ENCODE results near the gene TM6SF1. TPM values are rescaled to one million over a fixed set of nuclear protein-coding genes. Genes with fewer than 3 reads are reported as not detected.

Gene TM6SF1
- polyA plus RNA-seq, 1 donor from 2014 or later: 0.16 TPM

GRCh38 chr15:83163032-83163431 is 55.6 kb downstream of the TM6SF1 start:
- H3K36me3 ChIP-seq (ENCODE audit: insufficient read depth, low read length): peaks cover 21% of the 10 kb centered on the region
- H3K79me2 ChIP-seq (replicated peaks; ENCODE audit: insufficient read depth, low read length): peaks cover 62% of the 10 kb centered on the region
- H2AFZ ChIP-seq (ENCODE audit: low read depth, low read length): no peak overlapping the region

GRCh38 chr15:83164111-83164770 is 56.8 kb downstream of the TM6SF1 start:
- Histone ChIP-seq H3K9ac (ENCODE audit: low read length) (no peak overlapping the region), H2AFZ (ENCODE audit: low read depth, low read length) (no peak overlapping the region), H3K27ac (ENCODE audit: low read length) (no peak overlapping the region), H3K4me3 (ENCODE audit: low read length) (no peak overlapping the region), H3F3A (ENCODE audit: insufficient read depth, low read length, poor library complexity, severe bottlenecking) (peaks cover 3% of the 10 kb centered on the region), H3K36me3 (ENCODE audit: insufficient read depth, low read length) (peaks cover 21% of the 10 kb centered on the region), H3K9me3 (ENCODE audit: low read length) (no peaks in the 10 kb centered on the region), H3K9me2 (ENCODE audit: insufficient read depth, low read length) (no peaks in the 10 kb centered on the region), H3K4me2 (ENCODE audit: low read length) (no peak overlapping the region), H3K27me3 (ENCODE audit: insufficient read depth, low read depth, low read length) (no peaks in the 10 kb centered on the region), H3K79me2 (replicated peaks; ENCODE audit: insufficient read depth, low read length) (peaks cover 66% of the 10 kb centered on the region), H4K20me1 (ENCODE audit: insufficient read depth) (no peaks in the 10 kb centered on the region)
- TF ChIP-seq TAF1 (IDR thresholded peaks at IDR 0.05; ENCODE audit: low read depth) (no peak), MXI1 (conservative IDR thresholded peaks at IDR 0.05; ENCODE audit: poor library complexity, severe bottlenecking) (no peak), SMC3 (conservative IDR thresholded peaks at IDR 0.05; ENCODE audit: poor library complexity) (no peak), EZH2 (IDR thresholded peaks at IDR 0.05; ENCODE audit: borderline replicate concordance, insufficient read depth, low read length, poor library complexity, severe bottlenecking) (no peak), POLR2AphosphoS5 (IDR thresholded peaks at IDR 0.05) (no peak), REST (IDR thresholded peaks at IDR 0.05; ENCODE audit: borderline replicate concordance) (no peak), RAD21 (conservative IDR thresholded peaks at IDR 0.05) (no peak), EP300 (conservative IDR thresholded peaks at IDR 0.05; ENCODE audit: poor library complexity, severe bottlenecking) (no peak), CTCF (IDR thresholded peaks at IDR 0.05; ENCODE audit: poor library complexity, severe bottlenecking) (no peak)

More at GRCh38 chr15:83163032-83163431, 55.6 kb downstream of the TM6SF1 start:
- no peaks in the 10 kb centered on the region for H3K27me3 ChIP-seq (ENCODE audit: insufficient read depth, low read depth, low read length)
- no peaks in the 10 kb centered on the region for H4K20me1 ChIP-seq (ENCODE audit: insufficient read depth)
- H3K4me3 ChIP-seq (ENCODE audit: low read length): no peak overlapping the region
- H3K9ac ChIP-seq (ENCODE audit: low read length): no peak overlapping the region
- H3K27ac ChIP-seq (ENCODE audit: low read length): no peak overlapping the region
- no peak for TF ChIP-seq CTCF (IDR thresholded peaks at IDR 0.05; ENCODE audit: poor library complexity, severe bottlenecking)
- TF ChIP-seq TAF1 (IDR thresholded peaks at IDR 0.05; ENCODE audit: low read depth): no peak
- TF ChIP-seq POLR2AphosphoS5 (IDR thresholded peaks at IDR 0.05): no peak
- TF ChIP-seq MXI1 (conservative IDR thresholded peaks at IDR 0.05; ENCODE audit: poor library complexity, severe bottlenecking): no peak
- no peak overlapping the region for H3K4me2 ChIP-seq (ENCODE audit: low read length)
- no peaks in the 10 kb centered on the region for H3K9me2 ChIP-seq (ENCODE audit: insufficient read depth, low read length)
- peaks cover 3% of the 10 kb centered on the region for H3F3A ChIP-seq (ENCODE audit: insufficient read depth, low read length, poor library complexity, severe bottlenecking)
- H3K9me3 ChIP-seq (ENCODE audit: low read length): no peaks in the 10 kb centered on the region
